Measurements from ENCODE around the gene CENPN.

CENPN gene

GRCh38 chr16:80981103-80981502 is 25.9 kb upstream of the CENPN start:
- POLR2A ChIA-PET: no interaction called here
- no peak for DNase-seq (ENCODE audit: extremely low spot score)
- CTCF ChIA-PET: no interaction called here
- TF ChIP-seq NFRKB (IDR thresholded peaks at IDR 0.05) (no peak), L3MBTL2 (conservative IDR thresholded peaks at IDR 0.05) (no peak), LEF1 (IDR thresholded peaks at IDR 0.05; ENCODE audit: borderline replicate concordance) (no peak), PKNOX1 (IDR thresholded peaks at IDR 0.05) (no peak), FOXM1 (IDR thresholded peaks at IDR 0.05; ENCODE audit: borderline replicate concordance) (no peak), ZNF384 (IDR thresholded peaks at IDR 0.05) (no peak), BHLHE40 (IDR thresholded peaks at IDR 0.05; ENCODE audit: borderline replicate concordance) (no peak), SP1 (IDR thresholded peaks at IDR 0.05) (no peak), FOXK2 (IDR thresholded peaks at IDR 0.05) (no peak), FOXA1 (IDR thresholded peaks at IDR 0.05) (no peak)

- DNase-seq (ENCODE audit: extremely low spot score): no peak
- CTCF ChIA-PET: interaction anchor here (2.4 kb wide), 1 partner anchor 8 kb away, joined by 7 read pairs; no protein-coding TSS in a partner anchor
- POLR2A ChIA-PET: no interaction called here
- TF ChIP-seq SP1 (IDR thresholded peaks at IDR 0.05): no peak
- no peak for TF ChIP-seq NFRKB (IDR thresholded peaks at IDR 0.05)
- peak; percentile 61; the same call in 1 of the 2 replicates for TF ChIP-seq ZNF384 (IDR thresholded peaks at IDR 0.05)
- TF ChIP-seq FOXA1 (IDR thresholded peaks at IDR 0.05): no peak
- TF ChIP-seq FOXM1 (IDR thresholded peaks at IDR 0.05; ENCODE audit: borderline replicate concordance): no peak
- TF ChIP-seq CTBP1 (IDR thresholded peaks at IDR 0.05; ENCODE audit: borderline replicate concordance): no peak; the same call in 1 of the 2 replicates
- TF ChIP-seq ELF4 (IDR thresholded peaks at IDR 0.05): no peak
- peak; percentile 59; the same call in 1 of the 2 replicates for TF ChIP-seq PKNOX1 (IDR thresholded peaks at IDR 0.05)
- TF ChIP-seq ARNT (IDR thresholded peaks at IDR 0.05): peak; percentile 19; the same call in 1 of the 2 replicates
- no peak for TF ChIP-seq HDGF (IDR thresholded peaks at IDR 0.05; ENCODE audit: borderline replicate concordance)
- no peak for TF ChIP-seq L3MBTL2 (conservative IDR thresholded peaks at IDR 0.05)
- TF ChIP-seq TARDBP (IDR thresholded peaks at IDR 0.05): no peak
- no peak for TF ChIP-seq LEF1 (IDR thresholded peaks at IDR 0.05; ENCODE audit: borderline replicate concordance)
- TF ChIP-seq SUZ12 (IDR thresholded peaks at IDR 0.05): no peak
- TF ChIP-seq BHLHE40 (IDR thresholded peaks at IDR 0.05; ENCODE audit: borderline replicate concordance): no peak
These were observed 24.4 kb upstream of the CENPN start for GRCh38 chr16:80982646-80983045.

GRCh38 chr16:80984124-80984892 is 22.7 kb upstream of the CENPN start:
- ChIA-PET POLR2A (no interaction called here), CTCF (interaction anchor here (0.7 to 2.4 kb wide), 2 partner anchors 10 to 20 kb away, joined by 4 to 7 read pairs; no protein-coding TSS in a partner anchor)
- no peak for DNase-seq (ENCODE audit: extremely low spot score)
- no peak for TF ChIP-seq TARDBP (IDR thresholded peaks at IDR 0.05)

GRCh38 chr16:80985611-80986010 is 21.4 kb upstream of the CENPN start:
- POLR2A ChIA-PET: no interaction called here
- no peak for DNase-seq (ENCODE audit: extremely low spot score)

GRCh38 chr16:80986557-80986956 is 20.5 kb upstream of the CENPN start:
- POLR2A ChIA-PET: no interaction called here
- TF ChIP-seq SP1 (IDR thresholded peaks at IDR 0.05) (no peak), ELF4 (IDR thresholded peaks at IDR 0.05) (no peak), FOXM1 (IDR thresholded peaks at IDR 0.05; ENCODE audit: borderline replicate concordance) (no peak), PKNOX1 (IDR thresholded peaks at IDR 0.05) (no peak), FOXA1 (IDR thresholded peaks at IDR 0.05) (no peak), BHLHE40 (IDR thresholded peaks at IDR 0.05; ENCODE audit: borderline replicate concordance) (no peak), TARDBP (IDR thresholded peaks at IDR 0.05) (no peak), SUZ12 (IDR thresholded peaks at IDR 0.05) (no peak)
- CTCF ChIA-PET: interaction anchor here (0.7 to 0.9 kb wide), 2 partner anchors 12 to 128 kb away, joined by 3 read pairs; no protein-coding TSS in a partner anchor
- no peak for DNase-seq (ENCODE audit: extremely low spot score)

More at GRCh38 chr16:80985611-80986010, 21.4 kb upstream of the CENPN start:
- CTCF ChIA-PET: interaction anchor here (0.8 kb wide), 2 partner anchors 11 to 19 kb away, joined by 3 to 4 read pairs; no protein-coding TSS in a partner anchor
- TF ChIP-seq ARNT (IDR thresholded peaks at IDR 0.05) (no peak), FOXA1 (IDR thresholded peaks at IDR 0.05) (no peak), ELF4 (IDR thresholded peaks at IDR 0.05) (no peak), SUZ12 (IDR thresholded peaks at IDR 0.05) (no peak), ZNF384 (IDR thresholded peaks at IDR 0.05) (no peak), PKNOX1 (IDR thresholded peaks at IDR 0.05) (no peak), NFRKB (IDR thresholded peaks at IDR 0.05) (no peak), LEF1 (IDR thresholded peaks at IDR 0.05; ENCODE audit: borderline replicate concordance) (no peak), TARDBP (IDR thresholded peaks at IDR 0.05) (no peak), BHLHE40 (IDR thresholded peaks at IDR 0.05; ENCODE audit: borderline replicate concordance) (no peak), FOXK2 (IDR thresholded peaks at IDR 0.05) (no peak), HDGF (IDR thresholded peaks at IDR 0.05; ENCODE audit: borderline replicate concordance) (no peak), FOXM1 (IDR thresholded peaks at IDR 0.05; ENCODE audit: borderline replicate concordance) (no peak), CTBP1 (IDR thresholded peaks at IDR 0.05; ENCODE audit: borderline replicate concordance) (no peak), SP1 (IDR thresholded peaks at IDR 0.05) (no peak), L3MBTL2 (conservative IDR thresholded peaks at IDR 0.05) (no peak)
